B cell (primary cell): ENCODE measurements around the gene SMLR1.
"Not testable (repeated sequence)": the region's sequence is repeated elsewhere in the genome, so short reads cannot be mapped to it uniquely, and the experiment has no call there.

Source experiments
- CTCF ChIP-seq: fragments of 200-600 bp; IDR thresholded peaks from one replicate; pipeline ENCODE4 v1.8.0; 2022; ENCODE audit warnings: antibody characterized with exemption, mild to moderate bottlenecking
- EZH2 ChIP-seq: IDR thresholded peaks from 2 replicates; pipeline ENCODE4 v1.6.1; 2012; ENCODE audit warnings: borderline replicate concordance, low read depth, mild to moderate bottlenecking, moderate library complexity, low read length; ENCODE audit not compliant: insufficient read depth, poor library complexity, severe bottlenecking

GRCh38 chr6:130801368-130801767 lies 25.8 kb upstream of the SMLR1 start:
- TF ChIP-seq CTCF, EZH2: not testable (repeated sequence)
